Stimulated activated naive CD8-positive, alpha-beta T cell treated with anti-CD3 and anti-CD28 coated beads, Interleukin-15, Interleukin-2, amounts not matched to agents 100 U/mL and 50 U/mL, for 24 hours (primary cell): ENCODE results near the gene METTL6.
"Not testable (repeated sequence)": the region's sequence is repeated elsewhere in the genome, so short reads cannot be mapped to it uniquely, and the experiment has no call there.

Source experiments
- ATAC-seq: fragments of 150-1000 bp; cut with Tn5 transposase; one replicate; pipeline ENCODE4 v1.10.0; 2021
- DNase-seq: peaks from one replicate; pipeline ENCODE4 v3.0.0; 2021

The METTL6 gene

DNA sequence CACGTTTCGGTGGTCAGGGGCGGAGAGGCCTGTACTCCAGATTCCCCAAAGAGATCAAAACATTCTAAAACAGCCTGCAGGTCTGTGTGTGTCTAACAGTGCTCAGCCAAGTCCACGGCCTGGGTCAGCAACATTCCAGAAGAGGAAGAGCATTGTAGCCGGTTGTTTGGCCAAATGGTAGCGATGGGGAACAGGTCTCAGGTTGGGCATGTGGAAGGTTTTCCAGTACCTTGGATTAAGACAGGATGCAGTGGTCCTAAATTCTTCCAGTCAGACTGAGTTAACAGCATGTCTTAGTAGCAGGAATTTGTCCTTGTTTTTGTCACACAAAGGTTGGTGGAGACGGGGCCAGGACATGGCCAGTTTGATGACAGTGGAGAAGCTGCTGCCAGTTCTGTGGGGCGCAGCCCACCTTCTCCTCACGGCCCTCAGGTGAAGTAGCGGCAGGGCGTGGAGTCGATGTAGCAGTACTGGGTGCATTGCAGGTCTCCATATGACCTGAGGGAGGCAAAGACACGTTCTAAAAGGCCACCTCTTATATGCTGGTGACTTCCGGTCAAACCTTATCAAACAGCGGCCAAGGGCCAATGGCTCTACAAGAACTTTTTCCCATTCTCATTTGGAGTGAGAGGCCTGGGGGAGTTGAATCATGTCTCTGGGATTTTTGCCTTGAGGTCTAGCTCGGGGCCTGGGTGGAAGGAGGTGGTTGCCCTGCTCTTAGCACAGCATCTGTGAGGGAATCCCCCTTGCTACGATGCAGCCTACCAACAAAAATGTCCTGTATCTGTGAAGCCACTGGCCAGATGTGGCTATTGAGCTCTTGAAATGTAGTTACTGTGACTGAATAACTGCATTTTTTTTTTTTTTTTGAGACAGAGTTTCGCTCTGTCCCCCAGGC, 24.1 kb upstream of the METTL6 start:
- DNase-seq = no peak
- no peak for ATAC-seq

GRCh38 chr3:15450438-15451215, 23.3 kb upstream of the METTL6 start:
- no peak for DNase-seq
- no peak for ATAC-seq

- no peak for ATAC-seq
- DNase-seq = no peak
Observed at GRCh38 chr3:15449489-15450224, 22.3 kb upstream of the METTL6 start.

- ATAC-seq = no peak
- no peak for DNase-seq
Observed at GRCh38 chr3:15443826-15444524, 16.6 kb upstream of the METTL6 start.

GRCh38 chr3:15440891-15441290, 13.5 kb upstream of the METTL6 start:
- DNase-seq (no peak), ATAC-seq (no peak)

GRCh38 chr3:15439476-15439875, 12.1 kb upstream of the METTL6 start:
- ATAC-seq (no peak), DNase-seq (no peak)

DNA sequence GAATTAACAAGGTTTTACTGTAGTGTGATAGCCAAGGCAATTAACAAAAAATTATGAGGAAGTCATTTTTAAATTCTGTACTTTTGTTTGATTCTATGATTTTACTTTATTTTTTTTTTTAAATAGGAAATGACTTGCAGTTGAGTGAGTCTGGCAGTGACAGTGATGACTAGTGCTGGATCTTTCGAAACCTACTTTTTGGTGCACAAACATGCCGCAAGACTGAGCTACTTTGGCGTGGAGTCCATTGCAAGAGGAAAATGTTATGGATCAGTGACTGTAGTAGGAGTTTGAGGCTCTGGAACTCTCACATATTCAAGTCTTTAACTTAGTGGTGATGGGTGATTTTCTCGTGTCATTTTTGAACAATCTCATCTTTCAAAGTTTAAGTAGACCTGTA, 11.6 kb upstream of the METTL6 start:
- ATAC-seq (no peak), DNase-seq (no peak)

DNA sequence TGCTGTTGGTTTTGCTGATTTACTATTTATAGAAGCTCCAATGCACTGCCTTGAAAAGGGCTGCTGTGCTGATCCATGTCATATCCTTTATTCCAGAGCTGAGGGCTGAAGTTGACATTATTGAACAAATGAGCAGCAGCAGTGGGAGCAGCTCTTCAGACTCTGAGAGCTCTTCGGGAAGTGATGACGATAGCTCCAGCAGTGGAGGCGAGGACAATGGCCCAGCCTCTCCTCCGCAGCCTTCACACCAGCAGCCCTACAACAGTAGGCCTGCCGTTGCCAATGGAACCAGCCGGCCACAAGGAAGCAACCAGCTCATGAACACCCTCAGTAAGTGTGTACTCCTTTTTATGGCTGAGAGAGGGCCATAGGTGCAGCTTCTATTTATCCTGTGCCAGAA, 8.9 kb upstream of the METTL6 start:
- DNase-seq = no peak
- no peak for ATAC-seq

- no peak for ATAC-seq
- no peak for DNase-seq
Observed at GRCh38 chr3:15434756-15435155, 7.4 kb upstream of the METTL6 start.

GRCh38 chr3:15433531-15433930, 6.2 kb upstream of the METTL6 start:
- no peak for ATAC-seq
- no peak for DNase-seq

DNA sequence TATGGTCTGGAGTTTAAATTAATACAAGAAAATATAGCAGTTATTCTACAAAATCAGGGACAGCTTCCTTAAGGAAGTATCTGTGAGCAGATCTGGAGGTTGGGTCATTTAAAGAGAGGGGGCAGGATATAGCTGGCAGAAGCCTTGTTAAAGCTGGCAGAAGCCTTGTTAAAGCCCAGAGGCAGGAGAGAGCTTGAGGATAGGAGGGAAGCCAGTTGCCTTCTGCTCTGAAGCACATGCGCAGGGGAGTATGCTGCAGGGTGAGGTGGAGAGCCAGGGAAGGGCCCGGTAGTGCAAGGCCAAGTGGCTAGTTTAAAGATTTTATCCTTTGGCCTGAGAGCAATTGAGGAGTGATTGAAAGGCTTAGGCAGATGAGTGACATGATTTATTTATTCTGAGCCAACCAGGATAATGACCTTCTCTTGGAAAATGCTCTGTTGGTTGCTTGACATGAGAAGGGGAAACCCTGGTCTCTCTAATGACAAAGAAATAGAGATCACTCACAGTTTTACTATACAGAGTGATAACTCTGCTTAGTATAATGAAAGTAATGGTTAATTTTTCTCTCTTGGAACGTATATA, 4.0 kb upstream of the METTL6 start:
- DNase-seq = no peak
- no peak for ATAC-seq

DNA sequence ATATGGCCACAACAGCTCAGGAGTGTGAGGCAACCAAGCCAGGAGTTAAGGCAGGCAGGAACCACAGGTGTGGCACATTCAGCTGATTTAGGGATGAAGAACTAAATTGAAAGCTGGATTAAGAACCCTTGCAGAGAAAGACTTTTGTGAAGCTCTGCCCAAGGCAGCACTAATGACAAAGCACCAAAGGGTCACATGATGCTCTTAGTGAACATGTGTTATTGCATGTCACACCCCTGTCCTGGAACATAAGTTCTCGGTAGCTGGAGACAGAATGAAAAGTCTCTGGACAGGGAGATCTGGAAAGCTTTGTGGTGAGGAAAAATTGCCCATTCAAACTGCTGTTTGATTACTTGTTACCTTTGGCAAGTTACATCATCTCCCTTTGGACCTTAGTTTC, 3.3 kb upstream of the METTL6 start:
- ATAC-seq (no peak), DNase-seq (no peak)

- ATAC-seq (no peak), DNase-seq (no peak)
Observed at GRCh38 chr3:15429080-15429479, 1.7 kb upstream of the METTL6 start.

DNA sequence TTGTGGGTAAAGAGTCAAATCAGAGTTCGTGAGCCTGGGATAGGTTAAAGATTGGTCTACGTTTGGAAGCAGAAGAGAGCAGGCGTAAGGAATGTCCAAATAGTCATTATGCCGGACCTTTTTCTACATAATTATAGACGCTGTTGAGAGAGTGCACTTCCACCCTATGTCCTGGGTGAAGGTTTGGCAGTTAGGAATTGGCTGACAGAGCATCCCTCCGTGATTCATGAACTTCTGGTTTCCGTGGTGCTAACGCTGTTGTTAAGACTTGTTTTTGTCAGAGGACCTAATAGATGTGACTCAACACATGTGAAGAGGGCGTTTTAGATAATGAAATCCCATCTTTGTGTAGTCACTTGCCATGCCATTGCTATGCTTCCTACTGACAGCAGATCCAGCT, 1.2 kb upstream of the METTL6 start:
- DNase-seq (peak; percentile 15), ATAC-seq (peak; percentile 64)

DNA sequence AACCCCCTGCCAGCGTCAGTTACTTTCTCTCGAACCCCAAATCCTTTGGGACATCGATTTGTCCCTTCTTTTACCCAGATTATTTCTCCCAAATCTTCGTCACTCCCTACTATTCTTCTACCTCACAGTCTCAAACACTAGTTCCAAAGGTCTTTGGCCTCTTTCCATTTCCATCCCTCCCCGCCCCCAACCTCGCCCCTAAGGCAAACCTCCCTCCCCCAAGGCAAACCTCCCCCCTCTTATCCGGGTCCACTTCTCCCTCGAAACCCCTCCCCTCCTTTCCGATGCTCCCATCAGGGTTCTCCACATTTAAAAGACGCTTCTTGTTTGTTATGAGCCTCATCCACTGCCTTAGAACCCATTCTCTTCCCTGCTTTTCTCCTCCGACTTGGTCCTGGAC, 637 bp upstream of the METTL6 start:
- DNase-seq (no peak), ATAC-seq (no peak)

GRCh38 chr3:15426579-15427118, 695 bp downstream of the METTL6 start:
- DNase-seq (no peak), ATAC-seq (no peak)

- DNase-seq (no peak), ATAC-seq (no peak)
Observed at GRCh38 chr3:15420871-15421270, 6.5 kb downstream of the METTL6 start.

DNA sequence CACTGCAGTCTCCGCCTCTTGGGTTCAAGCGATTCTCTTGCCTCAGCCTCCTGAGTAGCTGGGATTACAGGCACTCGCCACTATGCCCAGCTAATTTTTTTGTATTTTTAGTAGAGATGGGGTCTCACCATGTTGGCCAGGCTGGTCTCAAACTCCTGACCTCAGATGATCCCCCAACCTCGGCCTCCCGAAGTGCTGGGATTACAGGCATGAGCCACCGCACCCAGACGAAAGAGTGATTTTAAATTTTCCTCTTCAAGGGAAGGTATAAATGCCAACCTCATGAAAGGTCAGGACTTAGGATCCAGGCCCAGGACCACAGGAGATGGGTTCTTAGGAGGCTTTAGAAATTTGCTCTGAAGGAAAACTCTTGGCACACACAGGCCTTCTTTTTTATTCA, 16.4 kb downstream of the METTL6 start:
- not testable (repeated sequence) for DNase-seq, ATAC-seq

DNA sequence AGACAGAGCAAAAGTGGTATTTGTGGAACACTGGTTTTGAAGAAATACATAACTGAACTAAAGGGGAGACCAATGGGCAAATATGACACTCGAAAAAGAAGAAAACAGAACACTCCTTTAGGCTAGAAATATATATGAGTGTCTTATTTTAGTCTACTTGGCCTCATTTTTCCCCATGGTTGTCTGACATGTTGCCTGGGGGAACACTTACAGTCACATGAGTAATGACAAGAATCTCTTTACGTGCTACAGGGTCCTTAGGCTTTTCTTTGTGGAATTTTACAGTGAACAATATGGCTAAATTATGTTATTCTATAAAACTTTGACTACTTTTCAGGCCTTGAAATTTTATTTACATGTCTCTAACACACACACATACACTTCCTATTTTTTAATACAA, 17.6 kb downstream of the METTL6 start:
- DNase-seq = no peak
- ATAC-seq = no peak

DNA sequence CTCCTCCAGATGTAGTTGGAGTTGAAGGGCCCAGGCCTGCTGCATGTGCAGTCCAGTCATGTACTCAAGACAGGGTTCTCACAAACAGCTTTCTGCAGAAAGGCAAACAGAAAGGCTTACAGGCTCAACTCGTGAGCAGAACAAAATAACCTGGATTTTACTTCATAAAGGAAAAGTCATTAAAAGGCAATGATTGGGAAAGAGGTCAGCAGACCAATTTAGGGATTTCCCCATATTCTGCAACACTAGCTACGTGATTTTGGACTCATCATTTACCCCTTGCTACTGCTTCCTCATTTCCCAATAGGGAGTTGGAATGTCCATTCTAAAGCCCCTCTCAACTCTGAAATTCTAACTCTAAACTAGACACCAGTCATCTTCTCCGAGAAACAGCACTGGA, 18.1 kb downstream of the METTL6 start:
- no peak for DNase-seq
- no peak for ATAC-seq

GRCh38 chr3:15405448-15406050, 21.8 kb downstream of the METTL6 start:
- DNase-seq (no peak), ATAC-seq (peak; percentile 46)
